HEK293 (cell line): ENCODE data around the gene ANXA8.
"Not testable (repeated sequence)": the region's sequence is repeated elsewhere in the genome, so short reads cannot be mapped to it uniquely, and the experiment has no call there.

Experiments used
- CTCF ChIA-PET: fragments of 350-600 bp; formaldehyde crosslinking; extraction: SDS; loops from one replicate; lab custom pipeline; 2021; ENCODE audit warnings: antibody characterized with exemption; lab: Yijun Ruan, JAX
- POLR2A ChIA-PET: fragments of 300-600 bp; formaldehyde crosslinking; extraction: SDS; loops from one replicate; lab custom pipeline; 2020; ENCODE audit warnings: antibody characterized with exemption, inconsistent platforms; lab: Yijun Ruan, JAX
- H3K27ac ChIP-seq: fragments of 200-500 bp; sonication (Bioruptor generic); 2 replicates; pipeline ENCODE4 v1.5.1; 2014; ENCODE audit warnings: low read depth, low read length, control low read depth, inconsistent platforms; ENCODE audit errors: extremely low read depth
- H3K36me3 ChIP-seq, 2 experiments: fragments of 200-500 bp in 1 of 2; sonication (Bioruptor generic) in 1 of 2; 1 replicate in 1 of 2; 2 replicates in 1 of 2; pipeline ENCODE4 v1.5.1; 2014 to 2017; ENCODE audit warnings: inconsistent platforms in 2 of 2, low read length in 2 of 2; ENCODE audit not compliant: control insufficient read depth in 2 of 2, insufficient read depth in 1 of 2
- H3K4me1 ChIP-seq: fragments of 200-500 bp; sonication (Bioruptor generic); 2 replicates; pipeline ENCODE4 v1.5.1; 2014; ENCODE audit warnings: mild to moderate bottlenecking, low read length, inconsistent platforms; ENCODE audit not compliant: control insufficient read depth, insufficient read depth
- H3K4me3 ChIP-seq: 2 replicates; pipeline ENCODE4 v1.5.1; 2011; ENCODE audit warnings: low read depth, mild to moderate bottlenecking, control low read depth, low read length, moderate library complexity
- H3K9me3 ChIP-seq: fragments of 200-500 bp; sonication (Bioruptor generic); 2 replicates; pipeline ENCODE4 v1.5.1; 2014; ENCODE audit warnings: low read depth, low read length, inconsistent platforms; ENCODE audit not compliant: control insufficient read depth, insufficient read depth

ANXA8 gene

GRCh38 chr10:47483923-47484322 is at the start of gene ANXA8:
ANXA8 (minus strand) TSS chr10:47484115; CDS start chr10:47483933, 182 bp downstream.
- CTCF ChIA-PET, H3K27ac ChIP-seq, H3K4me1 ChIP-seq, H3K36me3 ChIP-seq, H3K9me3 ChIP-seq, POLR2A ChIA-PET, H3K4me3 ChIP-seq: not testable (repeated sequence)

- H3K4me1 ChIP-seq, CTCF ChIA-PET, H3K27ac ChIP-seq, H3K4me3 ChIP-seq, H3K36me3 ChIP-seq, POLR2A ChIA-PET, H3K9me3 ChIP-seq: not testable (repeated sequence)
Measured at GRCh38 chr10:47523475-47523874, 39.6 kb upstream of the ANXA8 start, which contains the start of gene AGAP9. AGAP9 (minus strand) TSS chr10:47523638; CDS start chr10:47523526, 112 bp downstream.

- POLR2A ChIA-PET, CTCF ChIA-PET, H3K9me3 ChIP-seq, H3K27ac ChIP-seq, H3K4me1 ChIP-seq, H3K4me3 ChIP-seq: not testable (repeated sequence)
- H3K36me3 ChIP-seq: peaks cover 0 to 13% of the 10 kb centered on the region in 2 experiments; a peak in 2 of 3 replicates
Measured at GRCh38 chr10:47502313-47502712, 18.4 kb upstream of the ANXA8 start.

- CTCF ChIA-PET, POLR2A ChIA-PET: not testable (repeated sequence)
Measured at GRCh38 chr10:47494226-47494625, 10.3 kb upstream of the ANXA8 start.

GRCh38 chr10:47491600-47491999 is 7.7 kb upstream of the ANXA8 start, which contains the start of gene FAM25G:
FAM25G (minus strand) TSS chr10:47491700; CDS start chr10:47491674, 26 bp downstream.
- H3K36me3 ChIP-seq, H3K4me1 ChIP-seq, POLR2A ChIA-PET, CTCF ChIA-PET, H3K4me3 ChIP-seq, H3K27ac ChIP-seq, H3K9me3 ChIP-seq: not testable (repeated sequence)

More at GRCh38 chr10:47494226-47494625, 10.3 kb upstream of the ANXA8 start:
- not testable (repeated sequence) for H3K9me3 ChIP-seq, H3K36me3 ChIP-seq, H3K27ac ChIP-seq, H3K4me1 ChIP-seq, H3K4me3 ChIP-seq

GRCh38 chr10:47489630-47490029 is 5.7 kb upstream of the ANXA8 start:
- H3K36me3 ChIP-seq, POLR2A ChIA-PET, CTCF ChIA-PET, H3K4me3 ChIP-seq, H3K27ac ChIP-seq, H3K4me1 ChIP-seq, H3K9me3 ChIP-seq: not testable (repeated sequence)

GRCh38 chr10:47485943-47486342 is 2.0 kb upstream of the ANXA8 start:
- H3K27ac ChIP-seq, H3K4me3 ChIP-seq, POLR2A ChIA-PET, H3K36me3 ChIP-seq, H3K4me1 ChIP-seq, CTCF ChIA-PET, H3K9me3 ChIP-seq: not testable (repeated sequence)

- H3K4me3 ChIP-seq, H3K4me1 ChIP-seq, CTCF ChIA-PET, H3K9me3 ChIP-seq, H3K36me3 ChIP-seq, POLR2A ChIA-PET, H3K27ac ChIP-seq: not testable (repeated sequence)
Measured at GRCh38 chr10:47484786-47485185, 871 bp upstream of the ANXA8 start.

- H3K27ac ChIP-seq, H3K4me1 ChIP-seq, CTCF ChIA-PET, H3K4me3 ChIP-seq, H3K9me3 ChIP-seq, H3K36me3 ChIP-seq, POLR2A ChIA-PET: not testable (repeated sequence)
Measured at GRCh38 chr10:47482367-47482766, 1.5 kb downstream of the ANXA8 start.

GRCh38 chr10:47481768-47482181 is 2.1 kb downstream of the ANXA8 start:
- H3K36me3 ChIP-seq, POLR2A ChIA-PET, H3K4me1 ChIP-seq, H3K27ac ChIP-seq, H3K9me3 ChIP-seq, CTCF ChIA-PET, H3K4me3 ChIP-seq: not testable (repeated sequence)

GRCh38 chr10:47481182-47481766 is 2.6 kb downstream of the ANXA8 start:
- H3K9me3 ChIP-seq, H3K4me3 ChIP-seq, H3K27ac ChIP-seq, POLR2A ChIA-PET, H3K36me3 ChIP-seq, CTCF ChIA-PET, H3K4me1 ChIP-seq: not testable (repeated sequence)
